Neural cell (in vitro differentiated cells): Measurements from ENCODE around the gene ANHX. TPM values are rescaled to one million over a fixed set of nuclear protein-coding genes. Genes with fewer than 3 reads are reported as not detected.

Experiments
- H2AFZ ChIP-seq: fragments of 200-600, 300-800 bp; sonication (generic), shearing (Covaris generic); 2 replicates; pipeline ENCODE4 v1.6.0; 2014; ENCODE audit warnings: low read depth, mild to moderate bottlenecking, antibody characterized with exemption, low read length, moderate library complexity
- H3F3A ChIP-seq: fragments of 200-600 bp; shearing (Covaris generic); 2 replicates; pipeline ENCODE4 v1.6.1; 2016; ENCODE audit warnings: mild to moderate bottlenecking, moderate library complexity, mixed read lengths, antibody characterized with exemption, low read length; ENCODE audit not compliant: insufficient read depth, poor library complexity, severe bottlenecking
- H3K27ac ChIP-seq: fragments of 200-600, 300-800 bp; sonication (generic), shearing (Covaris generic); 2 replicates; pipeline ENCODE4 v1.5.1; 2014; ENCODE audit warnings: mild to moderate bottlenecking, low read length, moderate library complexity
- H3K27me3 ChIP-seq: fragments of 300-800, 200-600 bp; sonication (generic), shearing (Covaris generic); 2 replicates; pipeline ENCODE4 v1.6.0; 2014; ENCODE audit warnings: mild to moderate bottlenecking, low read depth, low read length, moderate library complexity; ENCODE audit not compliant: insufficient read depth
- H3K36me3 ChIP-seq: fragments of 300-800, 200-600 bp; sonication (generic), shearing (Covaris generic); 2 replicates; pipeline ENCODE4 v1.5.1; 2014; ENCODE audit warnings: mild to moderate bottlenecking, antibody characterized with exemption, low read length, moderate library complexity; ENCODE audit not compliant: insufficient read depth
- H3K4me2 ChIP-seq: fragments of 300-800, 200-600 bp; sonication (generic), shearing (Covaris generic); 2 replicates; pipeline ENCODE4 v1.6.0; 2014; ENCODE audit warnings: mild to moderate bottlenecking, low read length
- H3K4me3 ChIP-seq: fragments of 300-800, 200-600 bp; sonication (generic), shearing (Covaris generic); 2 replicates; pipeline ENCODE4 v1.5.1; 2014; ENCODE audit warnings: mild to moderate bottlenecking, low read length, moderate library complexity
- H3K79me2 ChIP-seq: fragments of 200-600 bp; shearing (Covaris generic); replicated peaks from 2 replicates; pipeline ENCODE4 v1.6.0; 2014; ENCODE audit warnings: mild to moderate bottlenecking, low read length, moderate library complexity; ENCODE audit not compliant: insufficient read depth
- H3K9ac ChIP-seq: fragments of 300-800, 200-600 bp; sonication (generic), shearing (Covaris generic); 2 replicates; pipeline ENCODE4 v1.6.1; 2016; ENCODE audit warnings: mild to moderate bottlenecking, low read length, mixed read lengths
- H3K9me2 ChIP-seq: fragments of 200-600 bp; shearing (Covaris generic); 2 replicates; pipeline ENCODE4 v1.6.1; 2016; ENCODE audit warnings: mild to moderate bottlenecking, low read length, mixed read lengths; ENCODE audit not compliant: insufficient read depth
- H3K9me3 ChIP-seq: fragments of 200-600, 300-800 bp; sonication (generic), shearing (Covaris generic); 2 replicates; pipeline ENCODE4 v1.6.1; 2016; ENCODE audit warnings: mild to moderate bottlenecking, mixed run types, low read length, moderate library complexity, mixed read lengths
- H4K20me1 ChIP-seq: fragments of 200-600 bp; shearing (Covaris generic); 2 replicates; pipeline ENCODE4 v1.6.1; 2016; ENCODE audit warnings: mild to moderate bottlenecking, mixed run types; ENCODE audit not compliant: insufficient read depth
- CTCF ChIP-seq: fragments of 450-650 bp; IDR thresholded peaks from 2 replicates; pipeline ENCODE4 v1.5.1; 2014; ENCODE audit warnings: antibody characterized with exemption, mild to moderate bottlenecking, moderate library complexity; ENCODE audit not compliant: poor library complexity, severe bottlenecking
- EP300 ChIP-seq: fragments of 450-650 bp; conservative IDR thresholded peaks from 2 replicates; pipeline ENCODE4 v1.6.1; 2014; ENCODE audit warnings: antibody characterized with exemption, mild to moderate bottlenecking, moderate library complexity; ENCODE audit not compliant: poor library complexity, severe bottlenecking
- EZH2 ChIP-seq: fragments of 200-600, 300-800 bp; shearing (Covaris generic), sonication (generic); IDR thresholded peaks from 2 replicates; pipeline ENCODE4 v1.6.1; 2014; ENCODE audit warnings: antibody characterized with exemption, low read length, borderline replicate concordance, mild to moderate bottlenecking; ENCODE audit not compliant: insufficient read depth, poor library complexity, severe bottlenecking
- MXI1 ChIP-seq: fragments of 450-650 bp; conservative IDR thresholded peaks from 2 replicates; pipeline ENCODE4 v1.6.1; 2014; ENCODE audit warnings: antibody characterized with exemption, mild to moderate bottlenecking; ENCODE audit not compliant: poor library complexity, severe bottlenecking
- POLR2AphosphoS5 ChIP-seq: IDR thresholded peaks from 2 replicates; pipeline ENCODE4 v1.6.1; 2012
- RAD21 ChIP-seq: fragments of 450-650 bp; conservative IDR thresholded peaks from 2 replicates; pipeline ENCODE4 v1.6.1; 2014; ENCODE audit warnings: antibody characterized with exemption, mild to moderate bottlenecking, moderate library complexity
- REST ChIP-seq: IDR thresholded peaks from 2 replicates; pipeline ENCODE4 v1.6.1; 2012; ENCODE audit warnings: borderline replicate concordance
- SMC3 ChIP-seq: fragments of 450-650 bp; conservative IDR thresholded peaks from 2 replicates; pipeline ENCODE4 v1.6.1; 2014; ENCODE audit warnings: antibody characterized with exemption, mild to moderate bottlenecking, moderate library complexity; ENCODE audit not compliant: poor library complexity
- TAF1 ChIP-seq: IDR thresholded peaks from 2 replicates; pipeline ENCODE4 v1.6.1; 2012; ENCODE audit warnings: low read depth
- polyA plus RNA-seq: library from polyadenylated mRNA; depleted of rRNA; stranded (reverse); fragments of >200 nt; gene quantifications from 2 replicates; pipeline ENCODE4 v1.2.3, GENCODE V29; 2014

Gene ANHX
- polyA plus RNA-seq, 1 donor from 2014 or later, result not detected

GRCh38 chr12:133220521-133220920 is 15.2 kb downstream of the ANHX start:
- Histone ChIP-seq H3K36me3 (no peaks in the 10 kb centered on the region), H3K4me3 (no peak overlapping the region), H3K27ac (no peak overlapping the region), H3K9ac (no peak overlapping the region), H2AFZ (no peak overlapping the region), H3K27me3 (no peaks in the 10 kb centered on the region), H3F3A (no peaks in the 10 kb centered on the region), H4K20me1 (no peaks in the 10 kb centered on the region), H3K9me2 (no peaks in the 10 kb centered on the region), H3K9me3 (peaks cover 32% of the 10 kb centered on the region), H3K79me2 (no peaks in the 10 kb centered on the region), H3K4me2 (no peak overlapping the region)
- TF ChIP-seq RAD21 (no peak), TAF1 (no peak)

GRCh38 chr12:133217219-133217618 is 18.5 kb downstream of the ANHX start:
- Histone ChIP-seq H3K9me2 (no peaks in the 10 kb centered on the region), H3K36me3 (no peaks in the 10 kb centered on the region), H3K4me3 (no peak overlapping the region), H3K4me2 (no peak overlapping the region), H3K27me3 (no peaks in the 10 kb centered on the region), H3K79me2 (no peaks in the 10 kb centered on the region), H3K9ac (no peak overlapping the region), H2AFZ (no peak overlapping the region), H3K27ac (no peak overlapping the region), H3K9me3 (peaks cover 34% of the 10 kb centered on the region), H3F3A (no peaks in the 10 kb centered on the region), H4K20me1 (no peaks in the 10 kb centered on the region)
- TF ChIP-seq EZH2 (no peak), MXI1 (no peak), SMC3 (no peak), REST (no peak), TAF1 (no peak), EP300 (no peak), POLR2AphosphoS5 (no peak), RAD21 (no peak), CTCF (no peak)

- Histone ChIP-seq H3K9ac (no peak overlapping the region), H3K4me3 (no peak overlapping the region), H4K20me1 (no peaks in the 10 kb centered on the region), H3K9me3 (peaks cover 30% of the 10 kb centered on the region), H3K27me3 (no peaks in the 10 kb centered on the region), H2AFZ (no peak overlapping the region), H3K4me2 (no peak overlapping the region), H3F3A (no peaks in the 10 kb centered on the region), H3K27ac (no peak overlapping the region), H3K79me2 (no peaks in the 10 kb centered on the region), H3K36me3 (no peaks in the 10 kb centered on the region), H3K9me2 (no peaks in the 10 kb centered on the region)
- no peak for TF ChIP-seq EZH2
- TF ChIP-seq RAD21, result no peak
- TF ChIP-seq EP300, result no peak
- TF ChIP-seq SMC3, result no peak
- no peak for TF ChIP-seq POLR2AphosphoS5
These were observed 20.0 kb downstream of the ANHX start for GRCh38 chr12:133215724-133216123.
